Suprapubic skin (tissue), 4 donors: ENCODE measurements around the gene LITAF. TPM values are rescaled to one million over a fixed set of nuclear protein-coding genes. Genes with fewer than 3 reads are reported as not detected.

ENCODE experiments used
- DNase-seq, 2 donors: peaks; one replicate each; pipeline ENCODE4 v3.0.0-alpha.2; 2019; ENCODE audit warnings: low spot score in 2 of 2
- H3K27ac ChIP-seq: fragments of 200-600 bp; sonication (generic); one replicate; pipeline ENCODE4 v1.5.1; 2019
- H3K27me3 ChIP-seq: fragments of 200-600 bp; sonication (generic); one replicate; pipeline ENCODE4 v1.5.1; 2019
- H3K36me3 ChIP-seq: fragments of 200-600 bp; sonication (generic); one replicate; pipeline ENCODE4 v1.5.1; 2019
- H3K4me1 ChIP-seq: fragments of 200-600 bp; sonication (generic); one replicate; pipeline ENCODE4 v1.5.1; 2019
- H3K4me3 ChIP-seq: fragments of 200-600 bp; sonication (generic); one replicate; pipeline ENCODE4 v1.5.1; 2019; ENCODE audit warnings: mild to moderate bottlenecking
- H3K9me3 ChIP-seq: fragments of 200-600 bp; sonication (generic); one replicate; pipeline ENCODE4 v1.5.1; 2019
- CTCF ChIP-seq, 2 donors: fragments of 200-600 bp in 1 of 2; fragments of 450-650 bp in 1 of 2; sonication (generic) in 1 of 2; IDR thresholded peaks; one replicate each; pipeline ENCODE4 v1.5.1; 2016 to 2019; ENCODE audit warnings: antibody characterized with exemption in 2 of 2, mild to moderate bottlenecking in 1 of 2, moderate library complexity in 1 of 2
- EP300 ChIP-seq: sonication (generic); formaldehyde crosslinking; IDR thresholded peaks from one replicate; pipeline ENCODE4 v1.6.1; 2017; ENCODE audit warnings: antibody characterized with exemption
- POLR2A ChIP-seq, 2 donors: fragments of 450-650 bp; IDR thresholded peaks; one replicate each; pipeline ENCODE4 v1.6.1; 2017; ENCODE audit warnings: antibody characterized with exemption in 2 of 2, mild to moderate bottlenecking in 2 of 2, moderate library complexity in 2 of 2
- POLR2AphosphoS5 ChIP-seq, 3 donors: sonication (generic); formaldehyde crosslinking; IDR thresholded peaks; one replicate each; pipeline ENCODE4 v1.6.1; 2017; ENCODE audit warnings: antibody characterized with exemption in 3 of 3
- WGBS: methylation state at CpG from one replicate; pipeline ENCODE4 v1.1.5; 2018; 5-methylcytosine and 5-hydroxymethylcytosine counted together
- total RNA-seq, 4 donors: library from RNA; depleted of rRNA; stranded (reverse); fragments of >200 nt; gene quantifications; one replicate each; pipeline ENCODE4 v1.1.0, GENCODE V29; 2016

LITAF gene
- total RNA-seq, 4 donors from 2014 or later, result 48.8 to 82.2 (median 72.8) TPM

DNA sequence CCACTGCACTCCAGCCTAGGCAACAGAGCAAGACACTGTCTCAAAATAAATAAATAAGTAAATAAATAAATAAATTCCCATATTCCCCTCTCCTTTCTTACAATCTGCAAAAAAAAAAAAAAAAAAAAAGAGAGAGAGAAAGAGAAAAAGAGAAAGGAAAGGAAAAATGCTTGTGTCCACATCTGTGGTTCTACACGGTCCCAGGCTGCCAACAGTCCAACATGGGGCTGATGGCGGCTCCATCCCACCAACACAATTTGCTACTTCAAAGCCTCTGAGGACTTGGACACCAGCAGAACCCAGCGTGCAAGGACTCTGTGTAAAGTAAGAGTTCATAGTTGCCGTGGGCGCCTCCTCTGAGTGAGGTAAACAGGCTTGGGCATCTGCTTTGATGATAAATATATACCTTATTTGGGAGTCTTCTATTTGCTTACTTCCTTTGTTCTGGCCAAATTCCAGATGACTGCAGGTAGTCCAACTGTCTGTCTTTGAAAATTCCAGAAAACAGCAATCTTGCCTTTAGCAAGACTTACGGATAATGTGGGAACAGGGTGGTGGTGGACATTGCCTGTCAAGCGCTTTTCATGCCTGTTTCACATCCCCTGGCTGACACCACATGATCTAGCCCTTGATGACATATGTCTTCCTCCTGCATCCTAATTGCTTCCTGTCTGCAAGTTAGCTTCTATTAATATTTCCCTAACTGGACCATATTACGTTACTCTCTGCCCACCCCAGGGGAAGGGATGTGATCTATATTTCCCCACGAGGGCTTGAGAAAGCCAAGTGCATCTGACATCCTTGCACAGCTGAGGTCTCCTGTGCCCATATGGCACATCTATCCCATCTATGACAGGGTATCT is 10.1 kb downstream of the LITAF start:
- no peak for DNase-seq
- Histone ChIP-seq H3K27me3 (no peaks in the 10 kb centered on the region), H3K4me3 (no peak overlapping the region), H3K27ac (no peak overlapping the region), H3K9me3 (no peaks in the 10 kb centered on the region), H3K36me3 (no peaks in the 10 kb centered on the region), H3K4me1 (peaks cover 14% of the 10 kb centered on the region)
- TF ChIP-seq POLR2A (IDR thresholded peaks at IDR 0.05) (no peak), EP300 (no peak), POLR2AphosphoS5 (IDR thresholded peaks at IDR 0.05) (no peak), CTCF (IDR thresholded peaks at IDR 0.05) (no peak)
- WGBS, result 65% methylated on average over 9 of the region's 9 CpGs

DNA sequence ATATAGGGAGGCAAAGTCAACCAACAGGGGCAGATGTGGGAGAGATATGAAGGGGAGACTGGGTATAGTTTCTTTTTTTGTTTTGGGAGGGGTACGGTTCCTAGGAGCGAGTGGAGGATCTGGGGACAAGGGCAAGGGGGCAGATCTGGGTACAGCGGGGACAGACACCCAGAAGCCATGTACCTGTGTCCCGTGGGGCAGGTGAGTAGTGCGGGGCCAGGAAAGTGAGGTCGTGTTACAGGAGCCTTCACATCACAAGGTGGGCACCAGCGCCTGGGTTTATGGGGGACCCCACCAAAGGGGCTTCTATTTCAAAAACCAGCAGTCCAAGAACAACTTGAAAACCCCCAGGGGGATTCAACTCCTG is 11.5 kb downstream of the LITAF start:
- TF ChIP-seq POLR2A (IDR thresholded peaks at IDR 0.05) (no peak), EP300 (no peak), POLR2AphosphoS5 (IDR thresholded peaks at IDR 0.05) (no peak), CTCF (IDR thresholded peaks at IDR 0.05) (no peak)
- Histone ChIP-seq H3K9me3 (no peaks in the 10 kb centered on the region), H3K4me1 (peaks cover 25% of the 10 kb centered on the region), H3K27me3 (no peaks in the 10 kb centered on the region), H3K27ac (peak overlapping the region; percentile 28), H3K4me3 (no peak overlapping the region), H3K36me3 (no peaks in the 10 kb centered on the region)
- WGBS, result 90% methylated on average over 7 of the region's 7 CpGs
- DNase-seq, result no peak

DNA sequence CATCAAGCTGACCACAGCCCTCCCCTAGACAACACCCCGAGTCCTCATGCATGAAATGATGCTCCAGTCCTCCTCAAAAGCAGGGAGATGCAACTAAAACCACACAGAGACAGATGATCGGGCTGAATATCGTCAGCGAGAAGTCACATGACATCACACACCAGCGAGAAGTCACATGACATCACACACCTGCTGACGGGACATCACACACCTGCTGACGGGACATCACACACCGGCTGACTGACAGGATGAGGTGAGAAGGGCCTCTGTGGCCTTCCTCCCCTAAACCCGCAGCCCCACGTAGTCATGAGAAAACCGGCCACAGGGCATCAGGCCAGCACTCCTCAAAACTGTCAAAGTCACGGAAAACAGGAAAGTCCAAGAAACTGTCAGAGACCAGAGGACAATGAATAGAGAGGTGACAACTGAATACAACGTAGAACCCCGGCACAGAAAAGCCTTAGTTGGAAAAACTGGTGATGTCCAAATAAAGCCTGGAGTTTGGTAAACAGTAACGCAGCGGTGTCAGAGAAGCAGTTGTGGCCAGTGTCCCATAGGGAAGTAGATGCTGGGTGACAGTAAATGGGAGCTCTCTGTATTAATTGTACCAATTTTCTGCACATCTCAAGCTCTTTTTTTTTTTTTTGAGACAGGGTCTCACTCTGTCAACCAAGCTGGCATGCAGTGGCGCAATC is 14.3 kb downstream of the LITAF start:
- Histone ChIP-seq H3K36me3 (no peaks in the 10 kb centered on the region), H3K27ac (no peak overlapping the region), H3K4me3 (no peak overlapping the region), H3K27me3 (no peaks in the 10 kb centered on the region), H3K9me3 (no peaks in the 10 kb centered on the region), H3K4me1 (peaks cover 20% of the 10 kb centered on the region)
- 77% methylated on average over 17 of the region's 17 CpGs for WGBS
- TF ChIP-seq POLR2AphosphoS5 (IDR thresholded peaks at IDR 0.05) (no peak), EP300 (no peak), CTCF (IDR thresholded peaks at IDR 0.05) (no peak), POLR2A (IDR thresholded peaks at IDR 0.05) (no peak)
- DNase-seq, result no peak

DNA sequence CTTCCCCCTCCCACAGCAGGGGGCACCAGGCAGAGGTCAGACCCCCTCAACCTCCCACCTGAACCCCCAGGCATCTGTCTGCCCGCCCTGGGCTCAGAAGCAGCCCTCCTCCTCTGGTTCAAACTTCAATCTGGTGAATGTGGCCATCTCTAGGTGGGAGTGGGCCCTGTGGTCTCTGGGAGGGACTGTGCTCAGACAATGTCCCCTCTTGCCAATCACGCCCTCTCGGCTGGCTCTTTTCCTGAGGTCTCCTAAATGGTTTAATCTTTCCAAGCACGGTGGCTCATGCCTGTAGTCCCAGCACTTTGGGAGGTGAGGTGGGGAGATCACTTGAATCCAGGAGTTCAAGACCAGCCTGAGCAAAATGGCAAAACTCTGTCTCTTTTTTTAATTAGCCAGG is 15.2 kb downstream of the LITAF start:
- Histone ChIP-seq H3K36me3 (no peaks in the 10 kb centered on the region), H3K9me3 (no peaks in the 10 kb centered on the region), H3K27ac (no peak overlapping the region), H3K4me3 (no peak overlapping the region), H3K27me3 (no peaks in the 10 kb centered on the region), H3K4me1 (peaks cover 13% of the 10 kb centered on the region)
- WGBS, result 96% methylated on average over 3 of the region's 4 CpGs
- no peak for DNase-seq
- no peak for TF ChIP-seq CTCF (IDR thresholded peaks at IDR 0.05)
- TF ChIP-seq POLR2AphosphoS5 (IDR thresholded peaks at IDR 0.05), result no peak
- TF ChIP-seq POLR2A (IDR thresholded peaks at IDR 0.05), result no peak
- no peak for TF ChIP-seq EP300

- Histone ChIP-seq H3K36me3 (no peaks in the 10 kb centered on the region), H3K27me3 (no peaks in the 10 kb centered on the region), H3K27ac (no peak overlapping the region), H3K4me1 (peaks cover 13% of the 10 kb centered on the region), H3K9me3 (no peaks in the 10 kb centered on the region), H3K4me3 (no peak overlapping the region)
- 77% methylated on average over 5 of the region's 5 CpGs for WGBS
- no peak for DNase-seq
- TF ChIP-seq EP300, result no peak
- TF ChIP-seq CTCF (IDR thresholded peaks at IDR 0.05), result no peak
- no peak for TF ChIP-seq POLR2AphosphoS5 (IDR thresholded peaks at IDR 0.05)
- no peak for TF ChIP-seq POLR2A (IDR thresholded peaks at IDR 0.05)
Measured at GRCh38 chr16:11570806-11571205, 15.9 kb downstream of the LITAF start.
